HG03108 (cell line): Measurements from ENCODE around the gene POU6F2.

Experiments used
- ATAC-seq: cut with Tn5 transposase; IDR thresholded peaks from one replicate; pipeline ENCODE4 v1.9.1; 2021; ENCODE audit warnings: moderate library complexity; ENCODE audit not compliant: unreplicated experiment

The POU6F2 gene

GRCh38 chr7:39488467-39489393 lies 511.0 kb downstream of the POU6F2 start:
- ATAC-seq: no peak

DNA sequence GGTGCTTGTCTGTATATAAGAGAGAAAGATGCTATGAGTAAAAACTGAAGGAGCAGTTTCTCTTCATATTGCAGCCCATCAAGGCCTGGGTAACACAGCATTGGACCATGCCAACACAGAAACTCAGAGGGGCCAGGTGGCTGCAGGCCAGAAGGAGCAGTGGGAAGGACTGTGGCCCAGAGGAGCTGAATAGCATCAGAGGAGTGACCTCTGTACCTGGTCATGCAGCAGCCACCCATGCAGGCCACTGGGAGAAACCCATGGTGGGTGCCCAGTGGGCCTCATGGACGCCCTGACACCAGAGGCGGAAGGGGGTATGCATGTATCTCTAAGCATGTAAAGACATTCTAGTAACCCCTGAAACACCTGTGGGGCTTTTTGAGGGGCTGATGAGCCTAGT lies 512.6 kb downstream of the POU6F2 start:
- no peak for ATAC-seq

GRCh38 chr7:39493934-39494333 lies 516.2 kb downstream of the POU6F2 start:
- ATAC-seq: no peak

GRCh38 chr7:39501358-39501757 lies 523.6 kb downstream of the POU6F2 start:
- ATAC-seq: no peak

DNA sequence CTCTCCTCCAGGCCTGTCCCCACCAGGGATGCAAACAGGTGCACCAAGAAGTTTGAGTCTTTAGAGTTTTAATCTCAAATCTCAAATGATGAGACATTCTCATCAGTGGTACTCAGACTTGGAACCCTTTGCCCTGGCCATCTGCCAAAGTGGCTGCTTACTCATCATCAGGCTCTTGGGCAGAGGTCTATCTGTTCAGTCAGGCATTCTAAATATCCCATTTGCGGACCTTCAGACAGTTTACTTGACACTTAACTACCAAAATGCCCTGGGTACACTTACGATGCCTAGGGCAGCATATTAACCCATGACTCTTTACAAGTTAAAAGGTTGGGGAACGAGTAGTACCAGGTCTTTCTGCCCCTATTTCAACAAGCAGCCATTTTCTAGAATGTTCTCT lies 527.3 kb downstream of the POU6F2 start:
- no peak for ATAC-seq

DNA sequence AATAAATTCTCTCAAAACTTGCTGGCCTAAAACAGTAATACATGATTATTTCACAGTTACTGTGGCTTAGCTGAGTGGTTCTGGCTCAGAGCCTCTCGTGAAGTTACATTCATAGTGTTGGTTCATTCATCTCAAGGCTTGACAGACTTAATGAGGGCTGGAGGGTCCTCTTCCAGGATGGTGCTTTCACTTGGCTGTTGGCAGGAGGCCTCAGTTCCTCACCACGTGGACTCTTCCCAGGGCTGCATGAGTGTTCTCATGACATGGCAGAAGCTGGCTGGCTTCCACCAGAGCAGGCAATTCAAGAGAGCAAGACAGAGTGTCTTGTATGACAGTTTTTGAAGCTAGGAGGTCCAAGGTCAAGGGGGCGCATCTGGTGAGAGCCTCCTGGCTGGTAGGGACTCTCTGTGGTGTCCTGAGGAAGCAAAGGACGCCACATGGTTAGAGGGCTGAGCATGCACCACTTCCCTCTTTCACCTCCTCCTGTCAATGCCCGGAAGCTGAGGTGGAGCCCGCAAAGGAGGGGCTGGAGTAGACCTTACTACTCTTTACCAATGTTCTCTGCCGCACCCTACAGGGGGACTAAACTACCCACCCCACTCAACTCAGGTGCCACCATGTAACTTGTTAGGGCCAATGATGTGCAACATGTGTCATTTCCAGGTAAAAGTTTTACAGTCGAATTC lies 530.3 kb downstream of the POU6F2 start:
- no peak for ATAC-seq

DNA sequence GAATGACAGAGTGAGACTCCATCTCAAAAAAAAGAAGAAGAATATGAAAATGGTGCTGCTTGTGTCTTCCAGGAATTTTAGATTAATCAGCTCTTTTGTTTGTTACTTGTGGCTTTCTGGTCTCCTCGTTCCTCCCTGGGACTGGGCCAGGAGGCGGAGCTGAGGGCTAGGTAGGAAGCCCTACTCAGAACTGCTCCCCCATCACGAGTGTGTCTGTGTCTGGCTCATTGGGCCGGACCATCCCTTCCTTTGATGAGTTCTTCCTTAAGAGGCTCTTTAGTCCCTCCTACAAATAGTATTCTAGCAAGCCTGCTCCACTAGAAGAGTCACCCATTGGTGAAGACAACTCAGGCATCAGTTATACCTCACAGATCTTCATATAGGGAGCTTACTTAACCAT lies 531.7 kb downstream of the POU6F2 start:
- ATAC-seq: no peak

GRCh38 chr7:39509912-39510311 lies 532.2 kb downstream of the POU6F2 start:
- ATAC-seq: no peak

DNA sequence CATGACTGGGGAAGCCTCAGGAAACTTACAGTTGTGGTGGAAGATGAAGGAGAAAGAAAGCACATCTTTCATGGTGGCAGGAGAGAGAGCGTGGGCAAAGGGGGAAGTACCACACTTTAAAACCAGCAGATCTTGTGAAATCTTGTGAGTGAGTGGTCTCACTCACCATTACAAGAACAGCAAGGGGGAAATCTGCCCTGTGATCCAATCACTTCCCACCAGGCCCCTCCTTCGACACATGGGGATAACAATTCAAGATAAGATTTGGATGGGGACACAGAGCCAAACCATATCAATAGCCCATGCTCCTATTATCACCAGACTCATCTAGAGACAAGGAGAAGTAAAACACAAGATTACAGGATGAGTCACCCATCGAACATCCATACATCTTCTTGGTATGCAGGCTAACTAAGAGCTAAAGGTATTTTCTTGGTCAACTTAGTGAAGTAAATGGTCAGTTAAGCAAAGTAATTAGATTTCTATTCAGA lies 533.2 kb downstream of the POU6F2 start:
- no peak for ATAC-seq

- ATAC-seq: no peak
Measured at GRCh38 chr7:39515534-39516228, 538.0 kb downstream of the POU6F2 start.

GRCh38 chr7:39516498-39516897 lies 538.8 kb downstream of the POU6F2 start:
- ATAC-seq: no peak

DNA sequence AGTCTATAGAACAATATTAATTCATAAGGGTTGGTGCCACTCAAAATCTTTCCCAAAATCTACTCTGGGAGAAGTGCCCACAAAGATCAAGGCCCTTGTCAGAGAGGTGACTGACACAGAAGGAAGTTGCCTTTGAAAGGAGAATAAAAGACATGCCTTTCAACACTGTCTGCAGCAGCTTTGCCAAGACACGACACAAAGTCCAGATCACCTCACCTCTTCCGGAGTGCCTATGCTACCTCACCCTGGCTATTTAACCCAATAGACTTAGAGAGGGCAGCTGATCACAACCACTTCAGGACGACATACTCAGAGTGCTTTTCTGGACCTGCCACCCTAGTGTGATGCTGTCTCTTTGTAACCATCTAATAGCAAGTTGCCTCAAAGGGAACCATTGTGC lies 539.5 kb downstream of the POU6F2 start:
- ATAC-seq: no peak
